OCI-LY3 (cell line): ENCODE results near the gene UPK2.

Experiments
- H2AFZ ChIP-seq: fragments of 200-600, 300-600 bp; shearing (Covaris generic); 2 replicates; pipeline ENCODE4 v1.6.0; 2014; ENCODE audit warnings: antibody characterized with exemption, low read depth, low read length
- H3K27ac ChIP-seq: fragments of 200-600, 300-600 bp; sonication (generic); 2 replicates; pipeline ENCODE4 v1.5.1; 2014; ENCODE audit warnings: mild to moderate bottlenecking, low read length, moderate library complexity, mixed read lengths
- H3K27me3 ChIP-seq: fragments of 200-600, 300-600 bp; sonication (generic); 2 replicates; pipeline ENCODE4 v1.6.1; 2014; ENCODE audit warnings: low read depth, low read length, mixed read lengths
- H3K36me3 ChIP-seq: fragments of 200-600, 300-600 bp; sonication (generic); replicated peaks from 2 replicates; pipeline ENCODE3; 2014; ENCODE audit warnings: low read depth, low read length, mixed read lengths
- H3K4me1 ChIP-seq: fragments of 300-600, 200-600 bp; sonication (generic); 2 replicates; pipeline ENCODE4 v1.6.1; 2014; ENCODE audit warnings: low read length, mixed read lengths
- H3K4me2 ChIP-seq: fragments of 200-600, 300-600 bp; sonication (generic); 2 replicates; pipeline ENCODE4 v1.6.1; 2014; ENCODE audit warnings: low read length, mixed read lengths
- H3K4me3 ChIP-seq: fragments of 300-600, 200-600 bp; sonication (generic); 2 replicates; pipeline ENCODE4 v1.5.1; 2014; ENCODE audit warnings: antibody characterized with exemption, mild to moderate bottlenecking, low read length, moderate library complexity
- H3K79me2 ChIP-seq: fragments of 300-600, 200-600 bp; shearing (Covaris generic); 2 replicates; pipeline ENCODE4 v1.6.1; 2014; ENCODE audit warnings: mild to moderate bottlenecking, low read length, mixed read lengths
- H3K9ac ChIP-seq: fragments of 300-600, 200-600 bp; shearing (Covaris generic); 2 replicates; pipeline ENCODE4 v1.6.0; 2014; ENCODE audit warnings: mild to moderate bottlenecking, low read length, moderate library complexity
- H3K9me3 ChIP-seq: fragments of 200-600, 300-600 bp; shearing (Covaris generic); 2 replicates; pipeline ENCODE4 v1.6.1; 2014; ENCODE audit warnings: low read length, mixed read lengths; ENCODE audit not compliant: insufficient read depth
- H4K20me1 ChIP-seq: fragments of 200-600, 300-600 bp; sonication (generic); 2 replicates; pipeline ENCODE4 v1.6.1; 2016; ENCODE audit warnings: low read length, mixed read lengths; ENCODE audit not compliant: insufficient read depth
- EZH2phosphoT487 ChIP-seq: fragments of 200-600 bp; shearing (Covaris generic); IDR thresholded peaks from 2 replicates; pipeline ENCODE4 v1.6.1; 2018; ENCODE audit warnings: antibody characterized with exemption, mixed run types, low read depth
- TF ChIP-seq, protein P1 (sequence below): fragments of 200-600, 300-600 bp; sonication (generic); IDR thresholded peaks from 2 replicates; pipeline ENCODE4 v1.5.1; 2014; ENCODE audit warnings: antibody characterized with exemption, low read length, low read depth

Gene UPK2

GRCh38 chr11:118956094-118956846 lies at the start of gene UPK2:
TSS of gene UPK2 (plus strand) at chr11:118956298. CDS start at chr11:118956351, 53 bp downstream.
- TF ChIP-seq EZH2phosphoT487, result no peak
- TF ChIP-seq, protein P1, sequence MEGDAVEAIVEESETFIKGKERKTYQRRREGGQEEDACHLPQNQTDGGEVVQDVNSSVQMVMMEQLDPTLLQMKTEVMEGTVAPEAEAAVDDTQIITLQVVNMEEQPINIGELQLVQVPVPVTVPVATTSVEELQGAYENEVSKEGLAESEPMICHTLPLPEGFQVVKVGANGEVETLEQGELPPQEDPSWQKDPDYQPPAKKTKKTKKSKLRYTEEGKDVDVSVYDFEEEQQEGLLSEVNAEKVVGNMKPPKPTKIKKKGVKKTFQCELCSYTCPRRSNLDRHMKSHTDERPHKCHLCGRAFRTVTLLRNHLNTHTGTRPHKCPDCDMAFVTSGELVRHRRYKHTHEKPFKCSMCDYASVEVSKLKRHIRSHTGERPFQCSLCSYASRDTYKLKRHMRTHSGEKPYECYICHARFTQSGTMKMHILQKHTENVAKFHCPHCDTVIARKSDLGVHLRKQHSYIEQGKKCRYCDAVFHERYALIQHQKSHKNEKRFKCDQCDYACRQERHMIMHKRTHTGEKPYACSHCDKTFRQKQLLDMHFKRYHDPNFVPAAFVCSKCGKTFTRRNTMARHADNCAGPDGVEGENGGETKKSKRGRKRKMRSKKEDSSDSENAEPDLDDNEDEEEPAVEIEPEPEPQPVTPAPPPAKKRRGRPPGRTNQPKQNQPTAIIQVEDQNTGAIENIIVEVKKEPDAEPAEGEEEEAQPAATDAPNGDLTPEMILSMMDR, result peak; percentile 91
- Histone ChIP-seq H2AFZ (no peak within 1 kb of the TSS), H3K27me3 (peaks cover 16% of the 10 kb centered on the region), H3K9ac (no peak within 1 kb of the TSS), H3K4me3 (no peak within 1 kb of the TSS), H3K4me2 (no peak within 1 kb of the TSS), H4K20me1 (no peaks in the 10 kb centered on the region), H3K4me1 (no peaks in the 10 kb centered on the region), H3K9me3 (no peaks in the 10 kb centered on the region), H3K27ac (no peak within 1 kb of the TSS), H3K79me2 (no peaks in the 10 kb centered on the region), H3K36me3 (no peaks in the 10 kb centered on the region)

GRCh38 chr11:118907051-118908042 lies 48.8 kb upstream of the UPK2 start:
- no peak overlapping the region for H2AFZ ChIP-seq
- no peak overlapping the region for H3K4me2 ChIP-seq
- H3K4me3 ChIP-seq, result no peak overlapping the region
- no peaks in the 10 kb centered on the region for H4K20me1 ChIP-seq
- H3K27me3 ChIP-seq, result no peaks in the 10 kb centered on the region
- no peaks in the 10 kb centered on the region for H3K9me3 ChIP-seq
- H3K9ac ChIP-seq, result no peak overlapping the region
- H3K27ac ChIP-seq, result no peak overlapping the region
- peaks cover 19% of the 10 kb centered on the region for H3K4me1 ChIP-seq
- H3K36me3 ChIP-seq, result peaks cover 12% of the 10 kb centered on the region
- TF ChIP-seq EZH2phosphoT487, result no peak
- TF ChIP-seq, protein P1, result peak; percentile 87
- H3K79me2 ChIP-seq, result no peaks in the 10 kb centered on the region

DNA sequence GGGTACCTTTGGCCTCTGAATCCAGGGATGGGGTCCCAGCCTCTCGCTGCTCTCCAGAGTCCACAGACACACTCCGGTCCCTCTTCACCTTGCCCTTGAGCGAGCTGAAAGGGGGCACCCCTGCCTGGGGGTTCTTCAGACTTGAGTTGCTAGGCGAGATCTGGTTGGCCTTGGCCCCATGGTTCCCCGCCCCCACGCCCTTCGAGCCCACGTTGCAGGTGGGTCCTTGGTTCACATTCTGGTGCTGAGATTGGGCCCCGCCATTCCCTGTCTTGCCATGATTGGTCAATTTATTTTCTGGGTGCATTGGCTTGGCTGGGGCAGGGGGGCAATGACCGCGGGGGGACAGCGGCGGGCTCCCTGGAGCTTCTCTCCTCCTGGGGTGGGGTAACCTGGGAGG lies 47.8 kb upstream of the UPK2 start:
- Histone ChIP-seq H3K27me3 (no peaks in the 10 kb centered on the region), H3K9me3 (no peaks in the 10 kb centered on the region), H2AFZ (no peak overlapping the region), H3K27ac (no peak overlapping the region), H3K4me1 (peaks cover 28% of the 10 kb centered on the region), H3K36me3 (peaks cover 12% of the 10 kb centered on the region), H4K20me1 (no peaks in the 10 kb centered on the region), H3K9ac (no peak overlapping the region), H3K4me3 (no peak overlapping the region), H3K4me2 (no peak overlapping the region), H3K79me2 (0 out of 2 replicates have a peak, but pooled peaks cover 3% of the 10 kb centered on the region)
- no peak for TF ChIP-seq EZH2phosphoT487
- TF ChIP-seq, protein P1, result no peak
